Measurements from ENCODE around the gene GRAMD1A.
"Not testable (repeated sequence)": the region's sequence is repeated elsewhere in the genome, so short reads cannot be mapped to it uniquely, and the experiment has no call there.

GRAMD1A gene

GRCh38 chr19:34979819-34980640 is 20.1 kb upstream of the GRAMD1A start:
- DNase-seq, result no peak

GRCh38 chr19:34982275-34982674 is 17.8 kb upstream of the GRAMD1A start:
- no peak for DNase-seq

GRCh38 chr19:34983786-34984185 is 16.3 kb upstream of the GRAMD1A start:
- no peak for DNase-seq

DNA sequence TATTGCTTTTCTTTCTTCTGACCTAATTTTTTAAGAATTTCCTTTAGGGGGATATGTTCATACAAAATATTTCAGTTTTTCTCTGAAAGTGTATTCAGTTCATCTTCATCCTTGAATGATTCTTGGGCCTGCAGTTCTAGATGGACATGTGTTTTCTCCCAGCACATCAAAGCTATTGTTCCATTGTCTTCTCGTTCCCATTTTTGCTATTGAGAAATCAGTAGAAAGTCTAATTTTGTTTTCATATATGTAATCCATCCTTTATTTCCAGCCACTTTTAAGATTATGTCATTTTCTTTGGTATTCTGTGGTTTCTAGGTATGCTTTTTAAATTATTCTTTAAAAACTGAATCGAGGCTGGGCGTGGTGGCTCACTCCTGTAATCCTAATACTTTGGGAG is 15.8 kb upstream of the GRAMD1A start:
- DNase-seq, result no peak

GRCh38 chr19:34985249-34986022 is 14.7 kb upstream of the GRAMD1A start:
- DNase-seq, result no peak

GRCh38 chr19:34988119-34988518 is 12.0 kb upstream of the GRAMD1A start:
- DNase-seq, result no peak

DNA sequence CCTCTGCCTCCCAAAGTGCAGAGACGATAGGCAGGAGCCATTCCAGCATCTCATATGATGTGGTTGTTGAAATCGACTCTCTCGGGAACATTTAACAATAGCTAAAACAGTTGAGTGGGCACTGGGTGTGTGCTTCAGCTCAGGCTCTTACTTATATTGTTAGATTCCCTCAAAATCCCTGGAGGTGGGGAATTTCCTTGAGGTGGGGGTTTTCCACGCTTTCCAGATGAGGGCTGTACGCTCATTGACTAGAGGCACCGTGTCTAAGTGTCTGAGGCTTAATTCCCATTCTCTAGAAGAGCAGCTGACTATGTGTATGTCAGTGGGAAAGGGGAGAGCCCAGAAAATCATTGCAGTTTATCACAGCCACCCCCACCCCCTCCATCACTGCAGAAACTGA is 10.8 kb upstream of the GRAMD1A start:
- no peak for DNase-seq

- DNase-seq, result no peak
These were observed 9.4 kb upstream of the GRAMD1A start for GRCh38 chr19:34990578-34991192.

DNA sequence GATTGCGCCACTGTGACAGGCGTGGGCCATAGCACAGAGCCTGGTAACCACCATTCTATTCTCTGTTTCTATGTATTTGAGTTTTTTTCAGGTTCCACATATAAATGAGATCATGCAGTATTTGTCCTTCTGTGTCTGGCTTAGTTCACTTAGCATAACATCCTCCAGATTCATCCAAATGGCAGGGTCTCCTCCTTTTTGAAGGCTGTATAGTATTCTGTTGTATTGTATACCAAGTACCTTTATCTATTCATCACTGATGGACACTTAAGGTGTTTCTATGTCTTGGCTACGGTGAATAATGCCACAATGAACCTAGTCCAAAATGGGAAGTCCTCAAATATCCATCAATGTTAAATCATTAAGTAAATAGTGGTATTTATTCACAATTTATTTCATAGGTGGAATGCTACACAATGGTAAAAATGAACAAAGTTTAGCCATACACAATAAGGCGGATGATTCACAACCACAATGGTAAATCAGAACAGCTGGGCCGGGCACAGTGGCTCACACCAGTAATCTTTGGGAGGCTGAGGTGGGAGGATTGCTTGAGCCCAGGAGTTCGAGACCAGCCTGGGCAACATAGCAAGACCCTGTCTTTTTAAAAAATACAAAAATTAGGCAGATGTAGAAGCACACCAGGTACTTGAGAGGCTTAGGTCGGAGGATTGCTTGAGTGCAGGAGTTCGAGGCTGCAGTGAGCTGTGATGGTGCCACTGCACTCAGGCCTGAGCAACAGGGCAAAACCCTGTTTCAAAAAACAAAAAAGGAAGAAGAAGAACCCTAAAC is 8.4 kb upstream of the GRAMD1A start:
- no peak for DNase-seq

DNA sequence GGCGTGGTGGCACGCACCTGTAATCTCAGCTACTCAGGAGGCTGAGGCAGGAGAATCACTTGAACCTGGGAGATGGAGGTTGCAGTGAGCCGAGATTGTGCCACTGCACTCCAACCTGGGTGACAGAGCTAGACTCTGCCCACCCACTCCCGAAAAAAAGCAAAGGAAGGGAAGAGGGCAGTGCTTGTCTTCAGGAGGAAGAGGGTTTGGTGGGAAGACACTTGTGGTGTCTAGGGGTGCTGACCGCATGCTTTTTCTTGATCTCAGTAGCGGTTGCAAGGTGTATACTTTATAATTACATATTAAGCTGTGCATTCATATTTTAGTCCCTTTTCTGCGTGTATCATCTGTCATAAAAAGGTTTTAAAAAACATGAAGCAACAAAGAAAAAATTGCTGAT is 7.5 kb upstream of the GRAMD1A start:
- not testable (repeated sequence) for DNase-seq

- DNase-seq, result no peak
These were observed 5.9 kb upstream of the GRAMD1A start for GRCh38 chr19:34994286-34994642.

GRCh38 chr19:34994643-34995541 is 5.2 kb upstream of the GRAMD1A start:
- no peak for DNase-seq

- no peak for DNase-seq
These were observed 4.6 kb upstream of the GRAMD1A start for GRCh38 chr19:34995551-34995950.

DNA sequence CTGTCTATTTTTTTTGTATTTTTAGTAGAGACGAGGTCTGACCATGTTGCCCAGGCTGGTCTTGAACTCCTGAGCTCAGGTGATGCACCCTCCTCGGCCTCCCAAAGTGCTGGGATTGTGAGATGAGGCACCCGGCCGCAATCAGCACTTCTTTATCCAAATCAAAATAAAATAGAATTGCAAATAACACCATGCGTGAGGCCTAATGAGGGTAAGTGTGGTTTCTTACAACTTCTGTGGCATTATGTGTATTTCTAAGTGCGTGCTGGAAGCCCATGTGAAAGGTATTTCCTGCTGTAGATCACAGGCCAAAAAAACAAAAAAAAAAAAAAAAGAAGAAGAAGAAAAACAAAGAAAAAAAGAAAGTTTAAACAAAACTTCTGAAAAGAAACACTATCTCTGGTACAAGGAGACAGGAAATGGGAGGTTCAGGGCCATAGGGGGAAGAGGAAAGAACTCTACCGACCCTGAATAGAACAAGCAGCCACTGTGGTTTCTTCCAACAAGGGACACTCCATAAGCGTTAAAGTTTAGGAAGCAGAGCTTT is 3.0 kb upstream of the GRAMD1A start:
- no peak for DNase-seq

DNA sequence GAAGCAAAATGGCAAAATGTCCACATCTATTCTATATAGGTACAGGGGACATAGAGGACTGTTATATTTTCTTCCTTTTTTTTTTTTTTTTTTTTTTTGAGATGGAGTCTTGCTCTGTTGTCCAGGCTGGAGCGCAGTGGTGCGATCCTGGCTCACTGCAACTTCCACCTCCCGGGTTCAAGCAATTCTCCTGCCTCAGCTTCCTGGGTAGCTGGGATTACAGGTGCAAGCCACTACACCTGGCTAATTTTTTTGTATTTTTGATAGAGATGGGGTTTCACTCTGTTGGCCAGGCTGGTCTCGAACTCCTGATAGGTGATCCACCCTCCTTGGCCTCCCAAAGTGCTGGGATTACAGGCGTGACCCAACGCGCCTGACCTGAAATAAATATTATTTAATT is 1.9 kb upstream of the GRAMD1A start:
- DNase-seq, result not testable (repeated sequence)

- DNase-seq, result no peak
These were observed 1.2 kb upstream of the GRAMD1A start for GRCh38 chr19:34998777-34999497.

GRCh38 chr19:35000338-35000646 is 169 bp downstream of the GRAMD1A start:
- no peak for DNase-seq

DNA sequence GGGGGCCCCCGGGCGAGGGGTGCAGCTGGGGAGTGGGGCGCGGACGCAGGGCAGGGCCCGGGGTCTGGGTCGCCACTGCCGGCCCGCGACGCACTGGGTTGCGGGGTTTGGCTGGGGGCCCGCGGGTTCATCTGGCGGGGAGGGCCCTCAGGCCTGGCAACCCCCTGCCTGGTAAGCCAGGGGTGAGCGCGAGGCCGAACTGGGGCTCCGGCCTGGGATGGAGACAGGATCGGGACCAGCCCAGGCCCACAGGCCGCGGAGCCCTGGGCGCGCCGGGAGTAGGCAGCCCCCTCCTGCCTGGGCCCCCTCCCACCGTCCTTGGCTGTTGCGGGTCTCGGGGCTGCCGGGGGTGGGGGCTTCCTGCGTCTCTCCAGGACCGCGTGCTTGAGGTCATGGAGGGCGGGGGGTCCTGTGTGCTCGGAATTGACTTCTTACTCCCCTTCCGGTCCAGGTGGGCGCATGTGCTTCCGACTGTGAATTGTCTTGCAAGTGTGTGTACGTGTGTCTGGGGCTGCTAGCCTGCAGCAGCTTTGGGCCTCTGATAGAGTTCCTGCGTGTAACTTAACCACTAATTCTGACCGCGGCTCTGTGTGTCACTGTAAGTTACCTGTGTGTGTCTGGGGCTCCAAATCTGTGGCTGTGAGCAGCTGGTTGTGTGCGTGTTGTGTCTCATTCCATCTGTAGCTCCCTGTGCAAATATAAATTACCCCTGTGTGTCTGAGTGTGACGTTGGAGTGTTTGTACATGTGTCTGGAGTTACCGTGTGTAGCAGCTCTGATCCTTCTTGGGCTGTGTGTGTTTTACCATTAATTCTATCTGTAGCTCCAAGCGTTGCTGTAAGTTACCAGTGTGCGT is 751 bp downstream of the GRAMD1A start:
- no peak for DNase-seq

DNA sequence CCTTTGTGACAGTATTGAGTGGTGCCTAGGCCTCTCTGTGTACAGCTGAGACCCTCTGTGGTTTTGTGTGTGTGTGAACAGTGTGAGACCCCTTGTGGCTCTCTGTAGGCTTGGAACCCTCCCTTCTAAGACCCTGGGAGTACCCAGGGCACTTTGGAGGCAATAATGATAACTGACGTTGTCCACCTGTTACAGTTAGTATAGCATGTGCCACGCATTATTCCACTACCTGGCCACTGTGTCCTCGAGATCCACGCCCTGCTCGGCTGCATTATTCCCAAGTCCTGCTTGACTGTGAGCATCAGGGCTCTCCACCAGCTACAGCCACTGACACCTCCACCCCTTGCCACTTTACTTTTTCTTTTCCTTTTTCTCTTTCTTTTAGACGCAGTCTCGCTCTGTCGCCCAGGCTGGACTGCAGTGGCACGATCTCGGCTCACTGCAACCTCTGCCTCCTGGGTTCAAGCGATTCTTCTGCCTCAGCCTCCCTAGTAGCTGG is 2.0 kb downstream of the GRAMD1A start:
- DNase-seq, result no peak
